Measurements from ENCODE around the gene ZHX3.

ZHX3 gene

GRCh38 chr20:41355192-41355591 lies 37.7 kb upstream of the ZHX3 start:
- H3K4me3 ChIP-seq (replicated peaks; ENCODE audit: insufficient read depth, low read length) = no peak overlapping the region
- no peak for DNase-seq (ENCODE audit: low read depth in 1 of 2, low spot score in 1 of 2)
- TF ChIP-seq CTCF (IDR thresholded peaks at IDR 0.05; ENCODE audit: insufficient read depth, low read length) = no peak
- TF ChIP-seq REST (IDR thresholded peaks at IDR 0.05; ENCODE audit: insufficient replicate concordance, low read depth) = no peak
- TF ChIP-seq POLR2AphosphoS5 (IDR thresholded peaks at IDR 0.05; ENCODE audit: low read depth) = no peak
- no peak for TF ChIP-seq GABPA (IDR thresholded peaks at IDR 0.05; ENCODE audit: low read depth)
- no peak for TF ChIP-seq SPI1 (IDR thresholded peaks at IDR 0.05; ENCODE audit: borderline replicate concordance, low read depth)
- H3K27ac ChIP-seq (replicated peaks) = no peak overlapping the region
- no peaks in the 10 kb centered on the region for H3K27me3 ChIP-seq (ENCODE audit: insufficient read depth, poor library complexity, severe bottlenecking)

GRCh38 chr20:41353530-41353929 lies 36.0 kb upstream of the ZHX3 start:
- Histone ChIP-seq H3K27me3 (ENCODE audit: insufficient read depth, poor library complexity, severe bottlenecking) (no peaks in the 10 kb centered on the region), H3K4me3 (replicated peaks; ENCODE audit: insufficient read depth, low read length) (no peak overlapping the region), H3K27ac (replicated peaks) (no peak overlapping the region)
- no peak for DNase-seq (ENCODE audit: low read depth in 1 of 2, low spot score in 1 of 2)
- TF ChIP-seq CTCF (IDR thresholded peaks at IDR 0.05; ENCODE audit: insufficient read depth, low read length) (no peak), GABPA (IDR thresholded peaks at IDR 0.05; ENCODE audit: low read depth) (no peak), SPI1 (IDR thresholded peaks at IDR 0.05; ENCODE audit: borderline replicate concordance, low read depth) (no peak), POLR2AphosphoS5 (IDR thresholded peaks at IDR 0.05; ENCODE audit: low read depth) (no peak), REST (IDR thresholded peaks at IDR 0.05; ENCODE audit: insufficient replicate concordance, low read depth) (no peak)

- Histone ChIP-seq H3K27me3 (ENCODE audit: insufficient read depth, poor library complexity, severe bottlenecking) (no peaks in the 10 kb centered on the region), H3K4me3 (replicated peaks; ENCODE audit: insufficient read depth, low read length) (no peak overlapping the region), H3K27ac (replicated peaks) (no peak overlapping the region)
- no peak for DNase-seq (ENCODE audit: low read depth in 1 of 2, low spot score in 1 of 2)
- TF ChIP-seq REST (IDR thresholded peaks at IDR 0.05; ENCODE audit: insufficient replicate concordance, low read depth) = no peak
- TF ChIP-seq SPI1 (IDR thresholded peaks at IDR 0.05; ENCODE audit: borderline replicate concordance, low read depth) = no peak
- no peak for TF ChIP-seq GABPA (IDR thresholded peaks at IDR 0.05; ENCODE audit: low read depth)
- no peak for TF ChIP-seq POLR2AphosphoS5 (IDR thresholded peaks at IDR 0.05; ENCODE audit: low read depth)
- TF ChIP-seq CTCF (IDR thresholded peaks at IDR 0.05; ENCODE audit: insufficient read depth, low read length) = no peak
Measured at GRCh38 chr20:41352666-41353065, 35.1 kb upstream of the ZHX3 start.
